ENCODE measurements around the gene TYR. TPM values are rescaled to one million over a fixed set of nuclear protein-coding genes. Genes with fewer than 3 reads are reported as not detected.

Gene TYR
- total RNA-seq, 1 experiment from 2014 or later = not detected

- no peak overlapping the region for H3K27ac ChIP-seq (ENCODE audit: low read length)
- intact Hi-C loops (cut with micrococcal nuclease; ENCODE audit: unreplicated experiment) (no loop called here), in situ Hi-C loops (cut with HindIII; ENCODE audit: low pct_unique_long_range_greater_than_20kb, low sequenced_read_pairs) (no loop called here)
- no peak for DNase-seq (ENCODE audit: low read depth, low spot score)
- no peaks in the 10 kb centered on the region for H3K36me3 ChIP-seq (ENCODE audit: control insufficient read depth, insufficient read depth, low read length)
- no peak overlapping the region for H3K4me3 ChIP-seq (ENCODE audit: low read depth in 2 of 2, low read length in 2 of 2)
- no peaks in the 10 kb centered on the region for H3K4me1 ChIP-seq (ENCODE audit: control insufficient read depth, insufficient read depth, low read length)
- no peaks in the 10 kb centered on the region for H3K27me3 ChIP-seq (ENCODE audit: control insufficient read depth, insufficient read depth, low read length)
- BruUV-seq (replicated peaks) = no TSS peak
- no peaks in the 10 kb centered on the region for H3K9me3 ChIP-seq (ENCODE audit: control insufficient read depth, insufficient read depth, low read depth, low read length)
- ChIA-PET POLR2A (no interaction called here), CTCF (no interaction called here)
- TF ChIP-seq CTCF (IDR thresholded peaks at IDR 0.05) = no peak
- TF ChIP-seq SIN3A (IDR thresholded peaks at IDR 0.05; ENCODE audit: borderline replicate concordance, insufficient read depth, low read depth, low read length) = no peak
- no peak for TF ChIP-seq POLR2AphosphoS5 (IDR thresholded peaks at IDR 0.05; ENCODE audit: low read depth, low read length)
- no peak for TF ChIP-seq TCF7L2 (IDR thresholded peaks at IDR 0.05; ENCODE audit: low read depth, low read length)
- TF ChIP-seq REST (IDR thresholded peaks at IDR 0.05; ENCODE audit: insufficient read depth in 1 of 2, low read depth in 2 of 2, low read length in 1 of 2) = no peak
- ATAC-seq = no peak
These were observed 43.1 kb downstream of the TYR start for GRCh38 chr11:89220684-89221339.

GRCh38 chr11:89235083-89235482 is 57.4 kb downstream of the TYR start:
- DNase-seq (ENCODE audit: low read depth, low spot score) = no peak
- no TSS peak for BruUV-seq (replicated peaks)
- H3K9me3 ChIP-seq (ENCODE audit: control insufficient read depth, insufficient read depth, low read depth, low read length) = no peaks in the 10 kb centered on the region
- ChIA-PET POLR2A (no interaction called here), CTCF (no interaction called here)
- intact Hi-C loops (cut with micrococcal nuclease; ENCODE audit: unreplicated experiment) (no loop called here), in situ Hi-C loops (cut with HindIII; ENCODE audit: low pct_unique_long_range_greater_than_20kb, low sequenced_read_pairs) (no loop called here)
- no peak for ATAC-seq
- no peaks in the 10 kb centered on the region for H3K27me3 ChIP-seq (ENCODE audit: control insufficient read depth, insufficient read depth, low read length)
- no peak overlapping the region for H3K27ac ChIP-seq (ENCODE audit: low read length)
- no peaks in the 10 kb centered on the region for H3K36me3 ChIP-seq (ENCODE audit: control insufficient read depth, insufficient read depth, low read length)
- TF ChIP-seq REST (IDR thresholded peaks at IDR 0.05; ENCODE audit: insufficient read depth in 1 of 2, low read depth in 2 of 2, low read length in 1 of 2) (no peak), CTCF (IDR thresholded peaks at IDR 0.05) (no peak), POLR2AphosphoS5 (IDR thresholded peaks at IDR 0.05; ENCODE audit: low read depth, low read length) (no peak), TCF7L2 (IDR thresholded peaks at IDR 0.05; ENCODE audit: low read depth, low read length) (no peak), SIN3A (IDR thresholded peaks at IDR 0.05; ENCODE audit: borderline replicate concordance, insufficient read depth, low read depth, low read length) (no peak)
- no peaks in the 10 kb centered on the region for H3K4me1 ChIP-seq (ENCODE audit: control insufficient read depth, insufficient read depth, low read length)
- H3K4me3 ChIP-seq (ENCODE audit: low read depth in 2 of 2, low read length in 2 of 2) = no peak overlapping the region
